GM23338 (cell line): ENCODE results near the gene PREB. TPM values are rescaled to one million over a fixed set of nuclear protein-coding genes. Genes with fewer than 3 reads are reported as not detected.

ENCODE experiments used
- POLR2AphosphoS5 ChIP-seq: IDR thresholded peaks from 2 replicates; pipeline ENCODE4 v1.6.1; 2016; ENCODE audit warnings: antibody characterized with exemption, low read depth
- ZNF331 ChIP-seq: fragments of 250-450 bp; sonication (Bioruptor Pico); IDR thresholded peaks from 2 replicates; pipeline ENCODE4 v1.5.0; 2020; ENCODE audit warnings: low read depth, mild to moderate bottlenecking, moderate library complexity
- ZNF462 ChIP-seq: fragments of 250-450 bp; sonication (Bioruptor Pico); IDR thresholded peaks from 2 replicates; pipeline ENCODE4 v1.5.0; 2020; ENCODE audit warnings: mild to moderate bottlenecking, moderate library complexity
- polyA plus RNA-seq: library from polyadenylated mRNA; unstranded; fragments of >200 nt; fragmentation: Nextera tagmentation; extraction: Ambion mirVana; gene quantifications from 2 replicates; pipeline ENCODE4 v1.2.1, GENCODE V29; 2016
- total RNA-seq: library from RNA; depleted of rRNA; stranded (reverse); fragments of >200 nt; shearing (Covaris generic); gene quantifications from 2 replicates; pipeline ENCODE4 v1.2.3, GENCODE V29; 2014
- TF ChIP-seq, protein P1 (sequence below): IDR thresholded peaks from 2 replicates; pipeline ENCODE4 v1.6.1; 2016; ENCODE audit warnings: antibody characterized with exemption
- TF ChIP-seq, protein P2 (sequence below), 2 experiments: fragments of 200-600 bp in 1 of 2; sonication (generic) in 1 of 2; conservative IDR thresholded peaks; 2 replicates each; pipeline versions ENCODE4 v1.5.1 to v1.6.1; 2016 to 2017; ENCODE audit warnings: antibody characterized with exemption in 2 of 2, low read depth in 2 of 2, mild to moderate bottlenecking in 2 of 2, moderate library complexity in 1 of 2

PREB gene
- total and polyA plus RNA-seq, 2 experiments from 2014 or later: 41.2 to 79.7 TPM

DNA sequence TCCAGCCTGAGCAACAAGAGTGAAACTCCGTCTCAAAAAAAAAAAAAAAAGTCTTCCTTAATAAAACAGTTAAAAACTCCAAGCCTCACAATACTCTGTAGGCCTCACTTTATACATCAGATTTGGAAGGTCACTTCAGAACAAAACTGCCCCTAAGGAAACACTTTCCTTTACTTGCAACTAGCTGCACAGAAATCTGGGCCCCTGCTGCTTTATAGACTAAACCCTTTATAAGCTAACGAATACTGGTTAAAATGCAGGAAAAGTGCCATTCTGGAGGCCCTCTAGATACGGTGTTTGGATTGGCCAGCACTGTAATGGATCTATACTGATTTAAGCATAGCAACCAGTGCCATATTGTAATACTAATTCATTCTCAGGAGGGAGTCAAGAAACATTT, 9.3 kb downstream of the PREB start (continued):
- no peak for TF ChIP-seq ZNF462 (CRISPR knock-in tag)
- TF ChIP-seq, protein P1, sequence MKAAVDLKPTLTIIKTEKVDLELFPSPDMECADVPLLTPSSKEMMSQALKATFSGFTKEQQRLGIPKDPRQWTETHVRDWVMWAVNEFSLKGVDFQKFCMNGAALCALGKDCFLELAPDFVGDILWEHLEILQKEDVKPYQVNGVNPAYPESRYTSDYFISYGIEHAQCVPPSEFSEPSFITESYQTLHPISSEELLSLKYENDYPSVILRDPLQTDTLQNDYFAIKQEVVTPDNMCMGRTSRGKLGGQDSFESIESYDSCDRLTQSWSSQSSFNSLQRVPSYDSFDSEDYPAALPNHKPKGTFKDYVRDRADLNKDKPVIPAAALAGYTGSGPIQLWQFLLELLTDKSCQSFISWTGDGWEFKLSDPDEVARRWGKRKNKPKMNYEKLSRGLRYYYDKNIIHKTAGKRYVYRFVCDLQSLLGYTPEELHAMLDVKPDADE: no peak
- TF ChIP-seq ZNF331 (CRISPR knock-in tag): no peak
- TF ChIP-seq, protein P2, sequence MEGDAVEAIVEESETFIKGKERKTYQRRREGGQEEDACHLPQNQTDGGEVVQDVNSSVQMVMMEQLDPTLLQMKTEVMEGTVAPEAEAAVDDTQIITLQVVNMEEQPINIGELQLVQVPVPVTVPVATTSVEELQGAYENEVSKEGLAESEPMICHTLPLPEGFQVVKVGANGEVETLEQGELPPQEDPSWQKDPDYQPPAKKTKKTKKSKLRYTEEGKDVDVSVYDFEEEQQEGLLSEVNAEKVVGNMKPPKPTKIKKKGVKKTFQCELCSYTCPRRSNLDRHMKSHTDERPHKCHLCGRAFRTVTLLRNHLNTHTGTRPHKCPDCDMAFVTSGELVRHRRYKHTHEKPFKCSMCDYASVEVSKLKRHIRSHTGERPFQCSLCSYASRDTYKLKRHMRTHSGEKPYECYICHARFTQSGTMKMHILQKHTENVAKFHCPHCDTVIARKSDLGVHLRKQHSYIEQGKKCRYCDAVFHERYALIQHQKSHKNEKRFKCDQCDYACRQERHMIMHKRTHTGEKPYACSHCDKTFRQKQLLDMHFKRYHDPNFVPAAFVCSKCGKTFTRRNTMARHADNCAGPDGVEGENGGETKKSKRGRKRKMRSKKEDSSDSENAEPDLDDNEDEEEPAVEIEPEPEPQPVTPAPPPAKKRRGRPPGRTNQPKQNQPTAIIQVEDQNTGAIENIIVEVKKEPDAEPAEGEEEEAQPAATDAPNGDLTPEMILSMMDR (conservative IDR thresholded peaks at IDR 0.05; ENCODE audit: low read depth in 2 of 2): no peak
- no peak for TF ChIP-seq POLR2AphosphoS5
